NCI-H1436 treated with DMSO at 0.1 percent for 48 hours (cell line): ENCODE data around the gene TRAF5.
"Not testable (repeated sequence)": the region's sequence is repeated elsewhere in the genome, so short reads cannot be mapped to it uniquely, and the experiment has no call there.

ENCODE experiments used
- DNase-seq: peaks from one replicate; lab custom pipeline; 2025; lab: John Stamatoyannopoulos, UW

The TRAF5 gene

DNA sequence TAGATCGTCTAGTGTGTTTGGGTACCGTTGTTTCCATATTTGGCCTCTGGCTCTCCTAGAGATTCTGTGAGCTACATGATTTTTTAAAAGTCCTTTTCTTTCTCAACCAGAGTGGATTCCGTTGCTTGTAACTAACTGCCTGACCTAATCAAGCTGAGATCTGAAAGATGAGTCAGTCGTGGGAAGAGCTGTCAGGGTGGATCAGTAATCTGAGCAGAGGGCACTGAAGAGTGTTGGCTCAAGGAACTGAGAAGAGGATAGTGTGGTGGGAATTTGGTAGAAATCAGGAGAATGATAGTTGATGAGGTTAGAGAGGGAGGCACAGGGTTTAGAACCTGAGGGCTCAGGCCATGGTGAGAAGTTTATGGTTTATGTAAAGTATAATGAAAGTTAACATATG, 52.2 kb downstream of the TRAF5 start:
- no peak for DNase-seq

DNA sequence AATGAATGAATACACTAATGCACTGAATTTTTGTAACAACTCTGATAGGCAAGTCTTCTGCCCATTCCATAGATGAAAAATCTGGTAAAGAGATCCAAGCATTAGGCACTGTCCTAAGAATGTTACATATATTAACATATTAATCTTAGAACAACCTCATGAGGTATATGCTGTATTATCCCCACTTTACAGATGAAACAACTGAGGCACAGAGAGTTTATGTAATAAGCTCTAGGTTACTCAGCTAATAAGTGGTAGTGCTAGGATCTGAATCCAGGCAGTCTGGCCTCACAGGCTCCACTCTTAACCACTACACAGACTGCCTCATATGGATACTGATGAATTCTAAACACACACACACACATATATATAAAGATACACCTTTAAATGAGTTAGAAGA, 52.8 kb downstream of the TRAF5 start:
- no peak for DNase-seq

DNA sequence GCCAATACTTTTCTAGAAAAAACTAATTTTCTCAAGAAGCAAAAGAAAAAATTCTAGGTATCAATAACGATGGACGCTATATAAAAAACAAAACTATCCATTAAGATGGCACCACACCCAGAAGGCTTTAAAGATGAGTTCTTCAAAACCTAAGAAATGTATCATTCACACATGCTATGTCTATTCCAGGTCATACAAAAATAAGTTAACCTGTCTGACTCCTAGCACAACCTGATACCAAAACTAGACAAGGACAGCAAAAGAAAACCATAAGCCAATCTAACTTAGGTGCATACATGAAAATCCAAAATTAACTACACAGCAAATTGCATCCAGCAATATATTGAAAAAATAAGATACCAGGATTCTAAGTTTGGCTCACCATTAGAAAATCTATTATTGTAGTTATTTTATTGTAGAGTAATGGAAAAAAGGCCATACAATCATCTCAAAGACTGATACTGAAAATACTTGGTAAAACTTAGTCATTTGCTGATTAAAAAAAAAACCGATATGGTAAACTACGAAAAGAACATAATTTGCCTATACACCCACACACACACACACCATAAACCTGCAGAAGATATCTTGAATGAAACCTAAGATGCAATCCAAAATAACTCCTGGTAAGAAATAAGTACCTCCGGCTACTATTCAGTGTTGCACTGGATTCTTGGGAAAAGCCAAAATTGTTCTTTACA, 55.0 kb downstream of the TRAF5 start:
- no peak for DNase-seq

DNA sequence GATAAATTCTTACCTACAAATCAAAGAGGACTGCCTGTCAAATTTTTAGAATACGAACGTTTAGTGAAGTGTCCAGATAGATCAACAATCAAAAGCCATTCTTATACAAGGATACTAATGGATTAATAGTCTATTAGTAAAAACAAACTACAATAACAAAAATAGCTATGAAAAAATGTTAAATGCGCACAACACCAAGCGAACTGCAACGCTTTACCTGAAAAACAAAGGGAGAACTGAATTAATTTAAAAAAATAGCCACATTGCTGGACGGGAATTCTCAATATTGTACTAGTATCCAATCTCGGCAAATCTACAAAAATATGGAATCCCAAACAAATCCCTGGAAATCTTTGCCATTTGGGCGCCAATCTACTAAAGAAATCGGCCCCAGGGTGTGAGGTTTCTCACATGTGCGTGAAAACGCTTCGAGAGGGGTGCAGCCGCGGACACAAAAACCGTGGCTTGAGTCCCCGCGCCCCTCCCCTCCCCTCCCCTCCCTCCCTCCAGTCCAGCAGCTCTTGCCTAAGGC, 55.6 kb downstream of the TRAF5 start:
- no peak for DNase-seq

DNA sequence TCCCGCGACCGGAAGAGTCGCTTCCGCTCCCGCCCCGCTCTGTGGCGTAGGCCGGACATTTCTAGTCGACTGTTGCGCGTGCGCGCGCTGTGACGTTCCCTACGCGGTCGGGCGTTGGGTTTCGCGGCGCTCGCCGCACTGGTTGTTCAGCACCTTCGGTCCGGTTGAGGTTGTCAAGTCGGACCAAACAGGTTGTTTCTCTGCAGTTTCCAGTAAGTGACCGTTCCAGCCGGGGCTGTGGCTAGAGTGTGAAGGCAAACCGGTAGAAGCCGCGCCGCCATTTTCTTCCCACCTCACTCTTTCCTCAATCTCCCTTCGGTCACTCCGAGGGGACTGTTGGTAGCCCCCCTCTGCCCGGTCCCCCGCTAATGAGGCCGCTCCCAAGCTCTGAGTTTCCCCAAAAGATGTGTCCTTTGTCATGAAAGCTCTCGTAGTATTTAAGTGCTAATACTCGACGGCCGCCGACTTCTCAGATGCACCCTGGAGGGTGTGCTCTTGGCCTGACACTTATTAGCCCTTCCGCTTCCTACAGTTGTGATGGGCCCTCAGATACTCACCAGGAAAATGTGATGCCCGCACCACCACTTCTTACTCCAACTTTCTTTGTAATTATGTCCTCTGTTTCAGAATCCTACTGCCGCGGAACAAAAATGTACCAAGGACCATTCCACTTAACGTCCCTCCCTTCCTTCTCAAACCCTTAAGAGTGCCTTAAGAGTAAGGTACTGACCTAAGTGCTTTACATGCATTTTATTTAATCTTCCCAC, 56.3 kb downstream of the TRAF5 start:
- peak; percentile 62 for DNase-seq

DNA sequence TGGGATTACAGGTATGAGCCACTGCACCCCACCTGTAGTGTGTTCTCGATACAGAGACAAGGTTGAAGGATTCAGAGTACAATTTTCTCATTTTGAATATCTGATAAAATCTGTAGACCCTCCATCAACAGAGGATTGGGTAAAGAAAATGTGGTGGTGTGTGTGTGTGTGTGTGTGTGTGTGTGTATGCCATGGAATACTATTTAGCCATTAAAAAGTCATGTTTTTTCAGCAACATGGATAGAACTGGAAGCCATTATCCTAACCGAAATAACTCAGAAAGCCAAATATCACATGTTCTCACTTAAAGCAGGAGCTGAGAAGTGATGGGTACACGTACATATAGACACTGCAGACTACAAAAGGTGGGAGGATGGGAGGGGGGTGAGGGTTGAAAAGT, 57.9 kb downstream of the TRAF5 start:
- DNase-seq: no peak

DNA sequence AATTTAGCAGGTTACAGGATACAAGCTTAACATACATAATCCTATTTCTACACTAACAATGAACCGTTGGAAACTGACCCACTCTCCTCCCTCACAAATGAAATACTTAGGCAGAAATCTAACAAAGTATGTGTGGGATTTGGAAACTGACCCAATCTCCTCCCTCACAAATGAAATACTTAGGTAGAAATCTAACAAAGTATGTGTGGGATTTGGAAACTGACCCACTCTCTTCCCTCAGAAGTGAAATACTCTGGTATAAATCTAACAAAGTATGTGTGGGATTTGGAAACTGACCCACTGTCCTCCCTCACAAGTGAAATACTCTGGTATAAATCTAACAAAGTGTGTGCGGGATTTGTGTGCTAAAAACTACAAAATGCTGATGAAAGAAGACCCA, 60.3 kb downstream of the TRAF5 start:
- no peak for DNase-seq

DNA sequence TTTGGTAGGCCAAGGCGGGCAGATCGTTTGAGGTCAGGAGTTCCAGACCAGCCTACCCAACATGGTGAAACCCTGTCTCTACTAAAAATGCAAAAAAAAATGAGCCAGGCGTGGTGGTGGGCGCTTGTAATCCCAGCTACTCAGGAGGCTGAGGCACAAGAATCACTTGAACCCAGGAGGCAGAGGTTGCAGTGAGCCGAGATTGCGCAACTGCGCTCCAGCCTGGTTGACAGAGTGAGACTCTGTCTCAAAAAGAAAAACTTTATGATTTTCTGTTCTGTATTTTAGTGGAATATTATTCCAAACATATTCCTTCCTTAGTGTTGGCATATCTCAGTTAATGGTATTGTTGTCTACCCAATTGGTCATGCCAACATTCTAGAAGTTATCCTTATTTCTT, 64.2 kb downstream of the TRAF5 start:
- not testable (repeated sequence) for DNase-seq

DNA sequence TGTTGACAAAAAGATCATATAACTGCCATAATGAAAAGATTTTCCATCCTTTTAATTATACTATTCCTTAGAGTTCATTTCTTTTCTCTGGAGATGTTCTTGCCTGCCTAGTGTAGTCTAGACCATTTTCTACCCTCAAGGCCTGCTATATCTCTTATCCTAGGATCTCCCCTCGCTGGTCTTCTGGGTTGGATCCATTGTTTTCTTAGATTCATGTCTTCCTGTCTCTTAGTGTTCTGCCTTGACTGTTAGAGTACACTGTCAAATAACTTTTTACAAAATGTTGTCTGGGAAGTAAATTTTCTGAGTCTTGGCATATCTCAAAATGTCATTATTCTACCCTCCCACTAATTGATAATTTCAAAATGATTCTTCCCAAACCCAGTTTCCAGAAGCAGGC, 66.6 kb downstream of the TRAF5 start:
- DNase-seq: no peak

DNA sequence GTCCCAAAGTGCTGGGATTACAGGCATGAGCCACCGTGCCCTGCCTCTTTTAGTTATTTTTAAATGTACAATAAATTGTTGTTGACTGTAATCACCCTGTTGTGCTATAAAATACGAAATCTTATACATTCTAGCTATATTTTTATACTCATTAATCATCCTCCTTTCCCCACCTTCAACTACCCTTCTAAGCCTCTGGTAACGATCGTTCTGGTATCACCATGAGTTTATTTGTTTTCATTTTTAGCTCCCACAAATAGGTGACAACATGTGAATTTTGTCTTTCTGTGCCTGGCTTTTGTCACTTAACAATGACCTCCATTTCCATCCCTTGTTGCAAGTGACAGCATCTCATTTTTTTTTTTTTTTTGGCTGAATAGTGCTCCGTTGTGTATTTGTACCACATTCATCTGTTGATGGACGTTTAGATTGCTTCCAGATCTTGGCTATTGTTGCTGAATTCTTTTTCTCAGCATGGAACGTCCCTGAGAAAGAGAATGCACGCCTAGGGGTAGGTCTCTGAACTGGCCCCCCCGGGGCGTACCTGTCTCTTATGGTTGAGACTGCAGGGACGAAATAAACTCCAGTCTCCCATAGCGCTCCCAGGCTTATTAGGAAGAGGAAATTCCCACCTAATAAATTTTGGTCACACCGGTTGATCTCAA, 71.8 kb downstream of the TRAF5 start:
- DNase-seq: not testable (repeated sequence)

DNA sequence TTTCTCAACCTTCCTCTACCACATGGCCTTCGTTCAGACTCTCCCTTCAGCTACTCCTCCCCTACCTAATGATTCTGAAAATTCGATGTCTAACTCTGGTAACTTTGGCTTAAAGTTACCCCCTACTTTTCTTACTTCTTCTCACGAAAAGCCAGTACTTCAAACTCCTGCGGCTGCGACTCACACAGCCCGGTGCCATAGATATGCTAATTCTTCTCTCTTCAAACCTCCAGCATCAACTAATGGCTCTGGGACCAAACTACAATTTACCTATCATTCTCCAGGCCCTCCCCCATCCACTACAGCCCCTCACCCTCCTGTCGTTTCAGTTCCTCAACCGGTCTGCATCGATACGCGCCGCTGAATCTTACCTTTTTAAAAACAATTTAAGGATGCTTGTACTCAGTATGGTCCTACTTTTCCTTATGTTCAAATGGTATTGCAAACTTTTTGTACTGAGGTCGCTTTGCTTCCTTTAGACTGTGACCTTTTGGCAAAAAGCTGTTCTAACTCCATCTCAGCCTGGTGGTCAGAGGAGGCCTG, 73.3 kb downstream of the TRAF5 start:
- not testable (repeated sequence) for DNase-seq

DNA sequence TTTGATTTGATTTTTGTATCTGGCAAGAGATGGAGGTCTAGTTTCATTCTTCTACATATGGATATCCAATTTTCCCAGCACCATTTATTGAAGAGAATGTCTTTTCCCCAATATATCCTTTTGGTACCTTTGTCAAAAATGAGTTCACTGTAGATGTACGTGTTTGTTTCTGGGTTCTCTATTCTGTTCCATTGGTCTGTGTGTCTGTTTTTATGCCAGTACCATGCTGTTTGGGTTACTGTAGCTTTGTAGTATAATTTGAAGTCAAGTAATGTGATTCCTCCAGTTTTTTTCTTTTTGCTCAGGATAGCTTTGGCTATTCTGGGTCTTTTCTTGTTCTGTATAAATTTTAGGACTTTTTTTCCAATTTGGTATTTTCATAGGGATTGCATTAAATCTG, 75.1 kb downstream of the TRAF5 start:
- not testable (repeated sequence) for DNase-seq

DNA sequence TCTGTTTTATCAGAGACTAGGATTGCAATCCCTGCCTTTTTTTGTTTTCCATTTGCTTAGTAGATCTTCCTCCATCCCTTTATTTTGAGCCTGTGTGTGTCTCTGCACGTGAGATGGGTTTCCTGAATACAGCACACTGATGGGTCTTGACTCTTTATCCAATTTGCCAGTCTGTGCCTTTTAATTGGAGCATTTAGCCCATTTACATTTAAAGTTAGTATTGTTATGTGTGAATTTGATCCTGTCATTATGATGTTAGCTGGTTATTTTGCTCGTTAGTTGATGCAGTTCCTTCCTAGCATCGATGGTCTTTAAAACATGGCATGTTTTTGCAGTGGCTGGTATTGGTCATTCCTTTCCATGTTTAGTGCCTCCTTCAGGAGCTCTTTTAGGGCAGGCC, 79.5 kb downstream of the TRAF5 start:
- not testable (repeated sequence) for DNase-seq

DNA sequence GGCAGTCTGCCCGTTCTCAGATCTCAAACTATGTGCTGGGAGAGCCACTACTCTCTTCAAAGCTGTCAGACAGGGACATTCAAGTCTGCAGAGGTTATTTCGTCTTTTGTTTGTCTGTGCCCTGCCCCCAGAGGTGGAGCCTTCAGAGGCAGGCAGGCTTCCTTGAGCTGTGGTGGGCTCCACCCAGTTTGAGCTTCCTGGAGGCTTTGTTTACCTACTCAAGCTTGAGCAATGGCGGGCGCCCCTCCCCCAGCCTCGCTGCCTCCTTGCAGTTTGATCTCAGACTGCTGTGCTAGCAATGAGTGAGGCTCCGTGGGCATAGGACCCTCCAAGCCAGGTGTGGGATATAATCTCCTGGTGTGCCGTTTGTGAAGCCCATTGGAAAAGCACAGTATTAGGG, 81.1 kb downstream of the TRAF5 start:
- DNase-seq: not testable (repeated sequence)

DNA sequence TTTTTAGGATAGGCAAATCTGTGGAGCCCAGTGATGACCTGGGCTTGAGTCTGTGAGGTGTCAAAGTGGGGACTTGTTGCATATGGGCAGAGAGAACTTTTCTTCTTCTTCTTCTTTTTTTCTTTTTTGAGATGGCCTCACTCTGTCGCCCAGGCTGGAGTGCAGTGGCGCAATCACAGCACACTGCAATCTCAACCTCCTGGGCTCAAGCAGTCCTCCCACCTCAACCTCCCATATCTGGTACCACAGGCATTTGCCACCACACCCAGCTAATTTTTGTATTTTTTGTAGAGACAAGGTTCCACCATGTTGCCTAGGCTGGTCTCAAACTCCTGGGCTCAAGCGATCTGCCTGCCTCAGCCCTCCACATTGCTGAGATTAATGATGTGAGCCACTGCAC, 85.0 kb downstream of the TRAF5 start:
- no peak for DNase-seq

DNA sequence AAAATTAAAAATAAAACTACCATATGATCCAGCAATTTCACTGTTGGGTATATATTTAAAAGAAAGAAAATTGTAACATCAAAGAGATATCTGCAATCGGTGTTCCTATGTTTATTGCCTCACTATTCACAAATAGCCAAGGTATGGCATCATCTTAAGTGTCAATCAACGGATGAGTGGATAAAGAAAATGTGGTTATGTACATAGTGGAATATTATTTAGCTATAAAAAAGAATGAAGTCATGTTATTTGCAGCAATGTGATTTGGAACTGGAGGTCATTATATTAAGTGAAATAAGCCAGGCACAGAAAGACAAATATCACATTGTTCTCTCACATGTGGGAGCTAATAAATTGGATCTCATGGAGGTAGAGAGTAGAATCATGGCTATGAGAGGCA, 89.1 kb downstream of the TRAF5 start:
- no peak for DNase-seq

DNA sequence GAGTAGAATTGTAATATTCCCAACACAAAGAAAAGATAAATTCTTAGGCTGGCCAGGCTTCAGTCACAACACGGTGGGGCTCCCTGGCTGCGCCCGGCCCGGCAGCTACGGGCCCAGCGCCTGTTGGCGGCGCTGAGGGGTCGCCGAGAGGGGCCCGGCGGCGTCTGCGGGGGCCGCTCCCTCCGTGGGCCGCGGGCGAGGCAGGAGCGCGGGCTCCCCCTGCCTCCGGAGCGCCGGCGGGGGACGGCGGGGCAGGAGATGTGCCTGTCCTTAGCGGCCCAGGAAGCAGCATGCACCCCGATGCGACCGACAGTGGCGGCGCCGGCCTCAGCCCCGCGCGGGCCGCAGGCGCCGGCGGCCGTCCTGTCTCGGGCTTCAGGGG, 89.6 kb downstream of the TRAF5 start:
- DNase-seq: not testable (repeated sequence)

DNA sequence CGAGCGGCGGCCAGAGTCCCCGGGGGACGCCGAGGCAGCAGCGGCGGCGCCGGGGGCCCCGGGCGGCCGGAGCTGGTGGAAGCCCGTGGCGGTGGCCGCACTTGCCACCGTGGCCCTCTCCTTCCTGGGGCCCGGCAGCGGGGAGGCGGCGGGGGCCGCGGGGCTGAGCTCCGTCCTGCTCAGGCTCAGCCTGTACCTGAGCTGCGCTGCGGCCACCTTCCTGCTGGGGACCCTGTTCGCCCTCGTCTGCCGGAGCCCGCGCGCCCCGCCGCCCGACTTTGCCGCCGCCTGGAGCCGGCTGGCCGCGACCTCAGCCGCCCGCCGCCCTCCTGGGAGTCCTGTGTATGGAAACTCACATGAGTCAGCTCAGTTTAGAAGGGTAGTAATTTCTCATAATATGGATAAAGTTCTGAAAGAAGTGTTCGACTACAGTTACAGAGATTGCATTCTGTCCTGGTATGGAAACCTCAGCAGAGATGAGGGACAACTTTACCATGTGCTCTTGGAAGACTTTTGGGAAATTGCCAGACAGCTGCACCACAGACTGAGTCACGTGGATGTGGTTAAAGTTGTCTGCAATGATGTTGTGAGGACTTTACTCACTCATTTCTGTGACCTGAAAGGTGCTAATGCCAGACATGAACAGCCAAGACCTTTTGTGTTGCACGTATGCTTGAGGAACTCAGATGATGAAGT, 90.1 kb downstream of the TRAF5 start:
- not testable (repeated sequence) for DNase-seq

DNA sequence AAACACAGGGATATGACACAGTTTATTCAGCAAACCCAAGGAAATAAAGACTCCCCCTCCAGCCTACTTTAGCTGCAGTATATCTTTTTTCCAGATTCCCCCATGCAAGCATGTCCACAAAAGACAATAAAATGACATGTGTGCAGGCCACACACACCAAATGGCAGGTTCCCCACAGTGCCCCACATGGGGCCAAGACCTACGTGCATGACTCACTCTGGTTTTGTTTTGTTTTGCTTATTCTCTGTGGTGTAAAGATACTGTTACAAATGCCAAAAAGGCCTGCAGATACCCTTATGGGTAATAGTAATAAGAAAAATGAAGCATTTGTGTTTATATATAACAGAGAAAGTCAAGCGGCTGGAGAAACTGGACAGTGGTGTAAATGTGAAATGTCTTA, 93.8 kb downstream of the TRAF5 start:
- DNase-seq: no peak

DNA sequence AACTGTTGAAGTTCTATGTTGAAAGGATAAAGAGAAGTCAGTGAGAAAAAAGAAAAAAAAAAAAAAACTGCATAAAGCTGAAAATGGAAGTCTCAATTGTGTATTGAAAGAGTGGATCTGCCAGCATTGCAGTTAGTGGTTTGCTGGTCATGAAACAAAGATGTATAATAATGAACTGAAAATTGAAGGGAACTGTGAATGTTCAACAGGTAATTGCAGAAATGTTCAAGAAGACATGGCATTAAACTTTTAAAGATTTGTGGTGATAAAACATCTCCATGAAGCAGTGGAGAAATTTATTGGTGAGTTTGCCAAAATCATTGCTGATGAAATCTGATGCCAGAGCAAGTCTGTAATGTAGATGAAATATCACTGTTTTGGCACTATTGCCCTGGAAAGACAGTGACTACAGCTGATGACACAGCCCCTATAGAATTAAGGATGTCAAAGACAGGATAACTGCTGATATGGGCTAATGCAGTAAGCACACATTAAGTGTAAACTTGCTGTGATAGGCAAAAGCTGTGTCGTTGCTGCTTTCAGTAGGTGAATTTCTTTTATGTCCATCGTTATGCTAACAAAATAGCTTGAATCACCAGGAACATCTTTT, 94.3 kb downstream of the TRAF5 start:
- no peak for DNase-seq

DNA sequence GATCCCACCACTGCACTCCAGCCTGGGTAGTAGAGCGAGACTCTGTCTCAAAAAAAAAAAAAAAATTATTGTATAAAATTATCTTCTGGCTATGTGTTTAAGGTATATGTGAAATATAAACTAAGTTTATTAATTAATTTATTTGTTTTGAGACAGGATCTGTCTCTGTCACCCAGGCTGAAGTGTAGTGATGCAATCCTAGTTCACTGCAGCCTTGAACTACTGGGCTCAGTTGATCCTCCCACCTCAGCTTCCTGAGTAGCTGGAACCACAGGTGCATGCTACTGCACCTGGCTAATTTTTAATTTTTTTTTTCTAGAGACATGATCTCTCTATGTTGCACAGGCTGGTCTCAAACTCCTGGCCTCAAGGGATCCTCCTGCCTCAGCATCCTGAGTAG, 97.4 kb downstream of the TRAF5 start:
- DNase-seq: no peak
